H9 (cell line): ENCODE data around the gene GLYR1. TPM values are rescaled to one million over a fixed set of nuclear protein-coding genes. Genes with fewer than 3 reads are reported as not detected.
A peak's percentile ranks its signal among the peaks of the same experiment; 100 is the strongest.

Experiments used
- DNase-seq: peaks from one replicate; pipeline ENCODE4 v3.0.0-alpha.2; 2017
- H2AFZ ChIP-seq: one replicate; pipeline ENCODE4 v1.6.1; 2013; ENCODE audit warnings: mild to moderate bottlenecking, low read length, control low read depth, moderate library complexity
- H2AK5ac ChIP-seq: 2 replicates; pipeline ENCODE4 v1.6.1; 2013; ENCODE audit warnings: low read length, control low read depth, mixed read lengths; ENCODE audit not compliant: insufficient read length
- H2BK120ac ChIP-seq: one replicate; pipeline ENCODE4 v1.6.1; 2013; ENCODE audit warnings: low read depth, mild to moderate bottlenecking, low read length, control low read depth, inconsistent platforms; ENCODE audit not compliant: poor library complexity, severe bottlenecking
- H2BK12ac ChIP-seq: 2 replicates; pipeline ENCODE4 v1.6.1; 2013; ENCODE audit warnings: low read length, control low read depth, mixed read lengths, low read depth; ENCODE audit not compliant: insufficient read length
- H2BK15ac ChIP-seq: 2 replicates; pipeline ENCODE4 v1.6.1; 2013; ENCODE audit warnings: low read depth, low read length, control low read depth
- H2BK20ac ChIP-seq: one replicate; pipeline ENCODE4 v1.6.1; 2013; ENCODE audit warnings: low read depth, mild to moderate bottlenecking, low read length, control low read depth, inconsistent platforms; ENCODE audit not compliant: poor library complexity, severe bottlenecking
- H2BK5ac ChIP-seq: 2 replicates; pipeline ENCODE4 v1.6.1; 2013; ENCODE audit warnings: low read length, control low read depth, mixed read lengths; ENCODE audit not compliant: insufficient read length
- H3K14ac ChIP-seq: 2 replicates; pipeline ENCODE4 v1.6.1; 2013; ENCODE audit warnings: low read length, control low read depth; ENCODE audit not compliant: insufficient read depth
- H3K18ac ChIP-seq: 2 replicates; pipeline ENCODE4 v1.6.1; 2013; ENCODE audit warnings: low read depth, mild to moderate bottlenecking, mixed read lengths, low read length, control low read depth; ENCODE audit not compliant: insufficient read length
- H3K23ac ChIP-seq: 2 replicates; pipeline ENCODE4 v1.6.1; 2013; ENCODE audit warnings: low read length, control low read depth, mixed read lengths, low read depth; ENCODE audit not compliant: insufficient read length
- H3K23me2 ChIP-seq: 2 replicates; pipeline ENCODE4 v1.6.1; 2013; ENCODE audit warnings: low read depth, mild to moderate bottlenecking, mixed read lengths, low read length, control low read depth; ENCODE audit not compliant: insufficient read length, poor library complexity, severe bottlenecking
- H3K27ac ChIP-seq: 2 replicates; pipeline ENCODE4 v1.5.1; 2013; ENCODE audit warnings: low read length, control low read depth, mixed read lengths, low read depth; ENCODE audit not compliant: insufficient read length
- H3K27me3 ChIP-seq: 2 replicates; pipeline ENCODE4 v1.6.1; 2013; ENCODE audit warnings: low read length, control low read depth, inconsistent platforms; ENCODE audit not compliant: insufficient read depth
- H3K4ac ChIP-seq: 2 replicates; pipeline ENCODE4 v1.6.1; 2013; ENCODE audit warnings: low read depth, mild to moderate bottlenecking, control low read depth, inconsistent platforms, low read length, moderate library complexity
- H3K4me1 ChIP-seq: 2 replicates; pipeline ENCODE4 v1.6.1; 2013; ENCODE audit warnings: low read length, control low read depth, inconsistent platforms; ENCODE audit not compliant: insufficient read depth
- H3K4me2 ChIP-seq: 2 replicates; pipeline ENCODE4 v1.6.1; 2013; ENCODE audit warnings: low read length, control low read depth, mixed read lengths; ENCODE audit not compliant: insufficient read length, insufficient read depth
- H3K56ac ChIP-seq: 2 replicates; pipeline ENCODE4 v1.6.1; 2013; ENCODE audit warnings: low read depth, mild to moderate bottlenecking, mixed read lengths, low read length, control low read depth; ENCODE audit not compliant: insufficient read length
- H3K79me1 ChIP-seq: 2 replicates; pipeline ENCODE4 v1.6.1; 2013; ENCODE audit warnings: low read depth, mild to moderate bottlenecking, moderate library complexity, low read length, control low read depth, inconsistent platforms; ENCODE audit not compliant: insufficient read depth, poor library complexity, severe bottlenecking
- H3K79me2 ChIP-seq: 2 replicates; pipeline ENCODE4 v1.6.1; 2013; ENCODE audit warnings: low read length, control low read depth, inconsistent platforms; ENCODE audit not compliant: insufficient read depth
- H3K9ac ChIP-seq: 2 replicates; pipeline ENCODE4 v1.6.1; 2013; ENCODE audit warnings: low read length, control low read depth, mixed read lengths; ENCODE audit not compliant: insufficient read length; ENCODE audit errors: extremely low read depth
- H3K9me3 ChIP-seq: one replicate; pipeline ENCODE4 v1.6.1; 2013; ENCODE audit warnings: low read depth, low read length, inconsistent platforms; ENCODE audit not compliant: control insufficient read depth
- H3T11ph ChIP-seq: one replicate; pipeline ENCODE4 v1.6.1; 2013; ENCODE audit warnings: mild to moderate bottlenecking, low read length, control low read depth, inconsistent platforms
- H4K20me1 ChIP-seq: one replicate; pipeline ENCODE4 v1.6.1; 2013; ENCODE audit not compliant: control insufficient read depth, insufficient read length, insufficient read depth
- H4K5ac ChIP-seq: 2 replicates; pipeline ENCODE4 v1.6.1; 2013; ENCODE audit warnings: low read depth, mild to moderate bottlenecking, mixed read lengths, low read length, control low read depth; ENCODE audit not compliant: insufficient read length
- H4K8ac ChIP-seq: replicated peaks from 2 replicates; pipeline ENCODE4 v1.6.1; 2013; ENCODE audit warnings: low read length, control low read depth, mixed read lengths, low read depth; ENCODE audit not compliant: insufficient read length
- H4K91ac ChIP-seq: 2 replicates; pipeline ENCODE4 v1.6.1; 2013; ENCODE audit warnings: low read depth, mild to moderate bottlenecking, moderate library complexity, mixed read lengths, low read length, control low read depth; ENCODE audit not compliant: insufficient read length
- H3K27ac Mint-ChIP-seq, 3 experiments: 2 replicates in 2 of 3; 3 replicates in 1 of 3; pipeline ENCODE4 v1.8.0; 2020 to 2021; ENCODE audit warnings: mixed read lengths in 3 of 3, mild to moderate bottlenecking in 1 of 3, moderate library complexity in 1 of 3
- H3K27me3 Mint-ChIP-seq: 2 replicates; pipeline ENCODE4 v1.8.0; 2021; ENCODE audit warnings: low read depth, mild to moderate bottlenecking, moderate library complexity, mixed read lengths
- H3K36me3 Mint-ChIP-seq, 3 experiments: 2 replicates in 2 of 3; 3 replicates in 1 of 3; pipeline ENCODE4 v1.8.0; 2020 to 2021; ENCODE audit warnings: low read depth in 3 of 3, mixed read lengths in 3 of 3; ENCODE audit not compliant: insufficient read depth in 1 of 3
- H3K4me1 Mint-ChIP-seq, 2 experiments: 2 replicates each; pipeline ENCODE4 v1.8.0; 2020; ENCODE audit warnings: mixed read lengths in 2 of 2
- H3K4me3 Mint-ChIP-seq, 2 experiments: 2 replicates in 1 of 2; 3 replicates in 1 of 2; pipeline ENCODE4 v1.8.0; 2020 to 2021; ENCODE audit warnings: mild to moderate bottlenecking in 2 of 2, mixed read lengths in 2 of 2, moderate library complexity in 1 of 2
- H3K9me3 Mint-ChIP-seq, 2 experiments: 2 replicates in 1 of 2; 3 replicates in 1 of 2; pipeline ENCODE4 v1.8.0; 2020; ENCODE audit warnings: mild to moderate bottlenecking in 2 of 2, mixed read lengths in 2 of 2, moderate library complexity in 1 of 2
- whole genome bisulfite sequencing: extraction: QIAGEN DNeasy Blood & Tissue Kit; methylation state at CpG from one replicate; pipeline ENCODE4 v1.1.7; 2013; ENCODE audit warnings: missing lambda C conversion rate, low lambda C conversion rate, mixed read lengths; ENCODE audit not compliant: insufficient read length; ENCODE audit errors: extremely low coverage; 5-methylcytosine and 5-hydroxymethylcytosine counted together
- total RNA-seq: library from RNA; stranded (reverse); gene quantifications from 2 replicates; pipeline ENCODE4 v1.2.1, GENCODE V29; 2021
- TF ChIP-seq, protein P1 (sequence below): fragments of 200-600 bp; sonication (generic); conservative IDR thresholded peaks from 3 replicates; pipeline ENCODE4 v1.8.0; 2021; ENCODE audit warnings: antibody characterized with exemption, mild to moderate bottlenecking

GLYR1 gene
- total RNA-seq, 1 experiment from 2014 or later: 114 TPM

DNA sequence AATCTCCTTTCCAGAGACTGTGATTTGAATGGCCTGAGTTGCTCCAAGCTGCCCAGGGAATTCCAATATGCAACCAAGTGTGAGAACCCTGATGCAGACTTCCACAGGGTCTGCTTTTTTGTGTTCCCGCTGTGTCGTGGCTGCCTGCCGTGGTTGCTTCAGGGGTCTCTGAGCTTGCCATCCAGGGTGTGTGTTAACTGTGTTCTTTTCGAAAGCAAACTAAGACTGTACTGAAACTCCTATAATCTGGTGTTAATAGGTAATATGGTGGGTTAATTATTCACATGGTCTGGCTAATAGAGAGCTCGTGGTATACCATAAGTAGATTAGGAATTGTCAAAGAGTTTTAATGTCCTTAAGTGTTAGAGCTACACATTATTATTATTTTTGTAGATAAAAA lies 20.9 kb upstream of the GLYR1 start:
- H3K27ac ChIP-seq: no peak overlapping the region
- H4K8ac ChIP-seq: no peak overlapping the region
- no peak overlapping the region for H2AK5ac ChIP-seq
- TF ChIP-seq, protein P1, sequence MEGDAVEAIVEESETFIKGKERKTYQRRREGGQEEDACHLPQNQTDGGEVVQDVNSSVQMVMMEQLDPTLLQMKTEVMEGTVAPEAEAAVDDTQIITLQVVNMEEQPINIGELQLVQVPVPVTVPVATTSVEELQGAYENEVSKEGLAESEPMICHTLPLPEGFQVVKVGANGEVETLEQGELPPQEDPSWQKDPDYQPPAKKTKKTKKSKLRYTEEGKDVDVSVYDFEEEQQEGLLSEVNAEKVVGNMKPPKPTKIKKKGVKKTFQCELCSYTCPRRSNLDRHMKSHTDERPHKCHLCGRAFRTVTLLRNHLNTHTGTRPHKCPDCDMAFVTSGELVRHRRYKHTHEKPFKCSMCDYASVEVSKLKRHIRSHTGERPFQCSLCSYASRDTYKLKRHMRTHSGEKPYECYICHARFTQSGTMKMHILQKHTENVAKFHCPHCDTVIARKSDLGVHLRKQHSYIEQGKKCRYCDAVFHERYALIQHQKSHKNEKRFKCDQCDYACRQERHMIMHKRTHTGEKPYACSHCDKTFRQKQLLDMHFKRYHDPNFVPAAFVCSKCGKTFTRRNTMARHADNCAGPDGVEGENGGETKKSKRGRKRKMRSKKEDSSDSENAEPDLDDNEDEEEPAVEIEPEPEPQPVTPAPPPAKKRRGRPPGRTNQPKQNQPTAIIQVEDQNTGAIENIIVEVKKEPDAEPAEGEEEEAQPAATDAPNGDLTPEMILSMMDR: no peak
- Mint-ChIP-seq H3K4me1 (peaks cover 0 to 4% of the 10 kb centered on the region in 2 experiments; a peak in 2 of 4 replicates), H3K36me3 (peaks cover 21 to 51% (median 46%) of the 10 kb centered on the region in 3 experiments; a peak in 6 of 7 replicates), H3K27me3 (no peaks in the 10 kb centered on the region; the same call in 1 of the 2 replicates), H3K4me3 (no peak overlapping the region), H3K9me3 (no peaks in the 10 kb centered on the region), H3K27ac (peak overlapping the region in 1 of 3 experiments; percentile 6; a peak in 1 of 7 replicates)
- H3K9me3 ChIP-seq: no peaks in the 10 kb centered on the region
- no peaks in the 10 kb centered on the region for H3K79me1 ChIP-seq
- no peak overlapping the region for H3K18ac ChIP-seq
- H3K79me2 ChIP-seq: peaks cover 5% of the 10 kb centered on the region; the same call in 1 of the 2 replicates
- no peak overlapping the region for H2BK15ac ChIP-seq
- H2BK12ac ChIP-seq: no peak overlapping the region
- no peak for DNase-seq
- no peak overlapping the region for H3K9ac ChIP-seq
- no peak overlapping the region for H2AFZ ChIP-seq
- H3K23ac ChIP-seq: no peak overlapping the region
- H2BK120ac ChIP-seq: no peak overlapping the region
- no peak overlapping the region for H3K14ac ChIP-seq
- no CpG with 5 or more reads among the region's 5 CpGs for WGBS
- H2BK5ac ChIP-seq: no peak overlapping the region
- no peak overlapping the region for H3K56ac ChIP-seq
- H4K20me1 ChIP-seq: no peaks in the 10 kb centered on the region
- H4K5ac ChIP-seq: no peak overlapping the region
- H3T11ph ChIP-seq: no peak overlapping the region
- H4K91ac ChIP-seq: no peak overlapping the region
- no peak overlapping the region for H3K4me2 ChIP-seq
- no peaks in the 10 kb centered on the region for H3K23me2 ChIP-seq
- H3K27me3 ChIP-seq: no peaks in the 10 kb centered on the region; the same call in 1 of the 2 replicates
- no peak overlapping the region for H3K4ac ChIP-seq
- H3K4me1 ChIP-seq: no peaks in the 10 kb centered on the region
- no peak overlapping the region for H2BK20ac ChIP-seq
